Measurements from ENCODE around the gene AMER3.

DNA sequence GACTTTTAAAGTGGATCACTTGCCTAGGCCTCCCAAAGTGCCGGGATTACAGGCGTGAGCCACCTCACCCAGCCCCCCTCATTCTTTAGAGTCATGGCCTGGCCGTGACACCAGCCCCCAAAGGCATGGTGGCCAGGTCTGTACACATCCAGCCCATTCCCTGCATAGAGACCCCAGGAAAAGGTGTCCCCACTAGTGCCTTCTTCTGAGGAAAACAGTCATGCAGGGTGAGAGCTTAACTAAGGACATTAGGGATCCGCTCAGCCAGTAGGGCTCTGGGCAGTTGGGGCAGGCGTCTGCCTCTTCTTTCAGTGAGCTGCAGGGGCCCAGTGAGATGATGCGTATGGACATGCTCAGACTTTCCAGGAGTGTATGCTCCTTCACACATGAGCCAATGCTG is 5.7 kb upstream of the AMER3 start:
- TF ChIP-seq ZNF274 (IDR thresholded peaks at IDR 0.05; ENCODE audit: low read depth, low read length) (no peak), YY1 (IDR thresholded peaks at IDR 0.05; ENCODE audit: insufficient read depth, insufficient read length) (no peak)

Measured in NT2/D1 (cell line).